SKM-1 treated with dmso at 0.1 percent for 144 hours (cell line): ENCODE measurements around the gene TP53TG3.
"Not testable (repeated sequence)": the region's sequence is repeated elsewhere in the genome, so short reads cannot be mapped to it uniquely, and the experiment has no call there.

Experiments used
- DNase-seq: peaks from one replicate; lab custom pipeline; 2025; ENCODE audit not compliant: unreplicated experiment; lab: John Stamatoyannopoulos, UW

Gene TP53TG3

GRCh38 chr16:32676065-32676464 is at the start of gene TP53TG3:
TSS of gene TP53TG3 (minus strand) at chr16:32676165. CDS start at chr16:32676097, 68 bp downstream.
- DNase-seq = not testable (repeated sequence)

- not testable (repeated sequence) for DNase-seq
Measured at GRCh38 chr16:32650876-32651275, 25.1 kb downstream of the TP53TG3 start.

- DNase-seq = not testable (repeated sequence)
Measured at GRCh38 chr16:32647562-32647961, 28.4 kb downstream of the TP53TG3 start.

DNA sequence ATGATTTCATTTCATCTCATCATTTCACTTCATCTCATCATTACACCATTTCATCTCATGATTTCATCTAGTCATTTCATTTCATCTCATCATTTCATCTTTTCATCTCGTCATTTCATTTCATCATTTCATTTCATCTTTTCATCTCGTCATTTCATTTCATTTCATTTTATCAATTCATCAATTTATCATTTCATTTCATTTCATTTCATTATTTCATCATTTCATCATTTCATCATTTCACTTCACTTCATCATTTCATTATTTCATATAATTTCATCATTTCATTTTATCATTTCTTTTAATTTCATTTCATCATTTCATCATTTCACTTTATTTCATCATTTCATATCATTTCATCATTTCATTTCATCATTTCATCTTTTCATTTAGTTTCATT is 29.2 kb downstream of the TP53TG3 start:
- not testable (repeated sequence) for DNase-seq

GRCh38 chr16:32646177-32646576 is 29.8 kb downstream of the TP53TG3 start:
- not testable (repeated sequence) for DNase-seq

DNA sequence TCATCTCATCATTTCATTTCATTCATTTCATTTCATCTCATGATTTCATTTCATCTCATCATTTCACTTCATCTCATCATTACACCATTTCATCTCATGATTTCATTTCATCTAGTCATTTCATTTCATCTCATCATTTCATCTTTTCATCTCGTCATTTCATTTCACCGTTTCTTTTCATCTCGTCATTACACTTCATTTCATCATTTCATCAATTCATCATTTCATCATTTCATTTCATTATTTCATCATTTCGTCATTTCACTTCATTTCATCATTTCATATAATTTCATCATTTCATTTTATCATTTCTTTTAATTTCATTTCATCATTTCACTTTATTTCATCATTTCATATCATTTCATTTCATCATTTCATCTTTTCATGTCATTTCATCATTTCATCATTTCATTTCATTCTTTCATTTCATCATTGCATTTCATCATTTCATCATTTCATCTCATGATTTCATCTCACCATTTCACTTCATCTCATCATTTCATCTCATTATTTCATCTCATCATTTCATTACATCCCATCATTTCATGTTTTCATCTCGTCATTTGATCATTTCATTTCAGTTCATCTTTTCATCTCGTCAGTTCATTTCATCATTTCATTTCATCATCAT is 30.6 kb downstream of the TP53TG3 start:
- not testable (repeated sequence) for DNase-seq

DNA sequence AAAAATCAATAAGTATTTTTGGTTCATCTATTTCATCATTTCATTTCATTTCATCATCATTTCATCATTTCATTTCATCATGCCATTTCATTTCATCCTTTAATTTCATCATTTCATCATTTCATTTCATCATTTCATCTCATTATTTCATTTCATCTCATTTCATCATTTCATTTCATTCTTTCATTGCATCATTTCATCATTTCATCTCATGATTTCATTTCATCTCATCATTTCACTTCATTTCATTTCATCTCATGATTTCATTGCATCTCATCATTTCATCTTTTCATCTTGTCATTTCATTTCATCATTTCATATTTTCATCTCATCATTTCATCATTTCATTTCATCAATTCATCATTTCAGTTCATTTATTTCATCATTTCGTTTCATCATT is 31.2 kb downstream of the TP53TG3 start:
- not testable (repeated sequence) for DNase-seq

DNA sequence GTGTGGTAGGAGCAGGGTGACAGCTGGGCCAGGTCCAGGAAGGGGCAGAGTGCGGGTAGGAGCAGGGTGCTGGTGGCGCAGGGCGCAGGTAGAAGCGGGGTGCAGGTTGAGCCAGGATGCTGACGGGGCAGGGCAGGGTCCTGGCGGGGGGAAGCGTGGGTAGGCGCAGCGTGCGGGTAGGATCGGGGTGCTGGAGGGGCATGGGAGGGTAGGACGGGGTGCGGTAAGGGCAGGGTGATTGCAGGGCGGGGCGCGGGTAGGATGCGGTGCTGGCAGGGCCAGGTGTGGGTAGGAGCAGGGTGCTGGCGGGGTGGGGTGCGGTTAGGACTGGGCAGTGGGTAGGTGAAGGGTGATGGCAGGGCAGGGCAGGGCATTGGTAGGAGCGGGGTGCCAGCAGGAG is 38.4 kb downstream of the TP53TG3 start:
- DNase-seq = not testable (repeated sequence)

DNA sequence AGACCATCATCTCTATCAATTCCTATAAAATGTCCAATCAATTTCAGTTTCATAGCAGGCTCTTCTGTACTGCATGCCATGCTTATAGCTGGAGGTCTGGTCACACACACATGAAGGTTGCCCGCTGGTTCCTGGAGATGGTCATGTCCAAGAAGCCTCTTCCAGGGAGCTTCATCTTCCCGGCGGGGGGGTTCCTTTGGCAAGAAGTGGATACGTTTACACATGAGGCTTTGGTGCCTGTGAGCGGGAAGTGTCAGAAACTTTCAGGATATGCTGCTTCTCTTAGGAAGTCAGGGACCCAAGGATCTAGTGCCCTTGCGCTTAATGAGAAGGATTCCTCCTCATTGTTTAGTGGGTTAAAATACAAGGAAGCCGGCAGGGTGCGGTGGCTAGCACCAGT is 43.9 kb downstream of the TP53TG3 start:
- DNase-seq = not testable (repeated sequence)
